ENCODE results near the gene TBK1. TPM values are rescaled to one million over a fixed set of nuclear protein-coding genes. Genes with fewer than 3 reads are reported as not detected.

Gene TBK1
- total RNA-seq, 3 donors from 2014 or later (not counting 1 experiment from before 2014, with no cell fraction given), result 48.4 to 57.1 (median 48.8) TPM

GRCh38 chr12:64412459-64412858, 39.5 kb upstream of the TBK1 start:
- Histone ChIP-seq H3K27me3 (ENCODE audit: control insufficient read depth, insufficient read depth, low read length) (no peaks in the 10 kb centered on the region), H3K27ac (ENCODE audit: low read length) (no peak overlapping the region), H3K4me3 (ENCODE audit: low read length) (no peak overlapping the region), H3K4me1 (ENCODE audit: control insufficient read depth, insufficient read depth, low read length) (no peaks in the 10 kb centered on the region), H3K9me3 (ENCODE audit: control insufficient read depth, insufficient read depth, low read length) (no peaks in the 10 kb centered on the region), H3K36me3 (ENCODE audit: control insufficient read depth, insufficient read depth, low read length) (peaks cover 68% of the 10 kb centered on the region)
- no peaks in the 10 kb centered on the region for H3K27me3 Mint-ChIP-seq (ENCODE audit: low read depth in 2 of 2)
- intact Hi-C loops (cut with micrococcal nuclease), result no loop called here
- 100% methylated on average over 2 of the region's 2 CpGs for WGBS (ENCODE audit: insufficient coverage)
- no peak for TF ChIP-seq CTCF (IDR thresholded peaks at IDR 0.05)
- DNase-seq, result no peak
- ATAC-seq, result no peak
- no peak overlapping the region for H3K27ac Mint-ChIP-seq
- H3K9me3 Mint-ChIP-seq, result no peaks in the 10 kb centered on the region
- peaks cover 0 to 4% of the 10 kb centered on the region in 2 donors for H3K4me1 Mint-ChIP-seq
- H3K36me3 Mint-ChIP-seq, result peaks cover 23% of the 10 kb centered on the region
- H3K4me3 Mint-ChIP-seq, result no peak overlapping the region

DNA sequence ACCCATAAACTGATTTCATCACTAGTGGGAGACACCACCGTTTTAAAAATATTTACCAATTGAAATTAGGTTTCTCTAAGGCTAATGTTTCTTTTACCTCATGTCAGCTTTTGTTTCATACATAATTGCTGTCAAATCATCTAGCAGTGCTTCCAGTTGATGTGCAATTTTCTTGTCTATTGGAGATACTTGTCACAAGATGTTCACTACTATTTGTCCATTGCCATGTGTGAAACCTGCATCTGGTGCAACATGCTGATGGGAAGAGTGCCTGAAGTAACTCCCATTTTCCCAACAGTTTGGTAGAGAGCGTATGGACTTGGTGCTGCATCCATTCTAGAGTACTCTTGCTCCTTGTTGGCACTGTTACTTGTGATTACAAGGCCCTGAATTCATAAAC, 38.0 kb upstream of the TBK1 start:
- WGBS (ENCODE audit: insufficient coverage), result 95% methylated on average over 1 of the region's 2 CpGs
- Histone ChIP-seq H3K4me3 (ENCODE audit: low read length) (no peak overlapping the region), H3K27me3 (ENCODE audit: control insufficient read depth, insufficient read depth, low read length) (no peaks in the 10 kb centered on the region), H3K4me1 (ENCODE audit: control insufficient read depth, insufficient read depth, low read length) (no peaks in the 10 kb centered on the region), H3K36me3 (ENCODE audit: control insufficient read depth, insufficient read depth, low read length) (peaks cover 83% of the 10 kb centered on the region), H3K9me3 (ENCODE audit: control insufficient read depth, insufficient read depth, low read length) (no peaks in the 10 kb centered on the region), H3K27ac (ENCODE audit: low read length) (no peak overlapping the region)
- Mint-ChIP-seq H3K27ac (no peak overlapping the region), H3K4me1 (peaks cover 0 to 4% of the 10 kb centered on the region in 2 donors), H3K4me3 (no peak overlapping the region), H3K27me3 (ENCODE audit: low read depth in 2 of 2) (no peaks in the 10 kb centered on the region), H3K36me3 (peaks cover 23% of the 10 kb centered on the region), H3K9me3 (no peaks in the 10 kb centered on the region)
- no peak for DNase-seq
- no peak for TF ChIP-seq CTCF (IDR thresholded peaks at IDR 0.05)
- intact Hi-C loops (cut with micrococcal nuclease), result no loop called here
- ATAC-seq, result no peak

GRCh38 chr12:64418209-64418608, 33.7 kb upstream of the TBK1 start:
- Mint-ChIP-seq H3K27ac (no peak overlapping the region), H3K4me3 (no peak overlapping the region), H3K36me3 (peaks cover 22% of the 10 kb centered on the region), H3K4me1 (no peaks in the 10 kb centered on the region), H3K9me3 (no peaks in the 10 kb centered on the region), H3K27me3 (ENCODE audit: low read depth in 2 of 2) (no peaks in the 10 kb centered on the region)
- Histone ChIP-seq H3K27me3 (ENCODE audit: control insufficient read depth, insufficient read depth, low read length) (no peaks in the 10 kb centered on the region), H3K27ac (ENCODE audit: low read length) (no peak overlapping the region), H3K36me3 (ENCODE audit: control insufficient read depth, insufficient read depth, low read length) (peaks cover 90% of the 10 kb centered on the region), H3K4me3 (ENCODE audit: low read length) (no peak overlapping the region), H3K9me3 (ENCODE audit: control insufficient read depth, insufficient read depth, low read length) (no peaks in the 10 kb centered on the region), H3K4me1 (ENCODE audit: control insufficient read depth, insufficient read depth, low read length) (no peaks in the 10 kb centered on the region)
- DNase-seq, result no peak
- ATAC-seq, result no peak
- intact Hi-C loops (cut with micrococcal nuclease), result no loop called here
- no peak for TF ChIP-seq CTCF (IDR thresholded peaks at IDR 0.05)

GRCh38 chr12:64419696-64420095, 32.2 kb upstream of the TBK1 start:
- intact Hi-C loops (cut with micrococcal nuclease), result no loop called here
- DNase-seq (no peak), ATAC-seq (no peak)
- WGBS (ENCODE audit: insufficient coverage), result 100% methylated on average over 2 of the region's 3 CpGs
- Mint-ChIP-seq H3K9me3 (no peaks in the 10 kb centered on the region), H3K27ac (no peak overlapping the region), H3K36me3 (peaks cover 22% of the 10 kb centered on the region), H3K4me1 (no peaks in the 10 kb centered on the region), H3K4me3 (no peak overlapping the region), H3K27me3 (ENCODE audit: low read depth in 2 of 2) (no peaks in the 10 kb centered on the region)
- H3K36me3 ChIP-seq (ENCODE audit: control insufficient read depth, insufficient read depth, low read length), result peaks cover 90% of the 10 kb centered on the region
- H3K27me3 ChIP-seq (ENCODE audit: control insufficient read depth, insufficient read depth, low read length), result no peaks in the 10 kb centered on the region
- no peaks in the 10 kb centered on the region for H3K4me1 ChIP-seq (ENCODE audit: control insufficient read depth, insufficient read depth, low read length)
- no peak overlapping the region for H3K4me3 ChIP-seq (ENCODE audit: low read length)
- H3K9me3 ChIP-seq (ENCODE audit: control insufficient read depth, insufficient read depth, low read length), result no peaks in the 10 kb centered on the region
- TF ChIP-seq CTCF (IDR thresholded peaks at IDR 0.05), result no peak
- no peak overlapping the region for H3K27ac ChIP-seq (ENCODE audit: low read length)

Measured in natural killer cell (primary cell).